Breast epithelium (tissue), 3 donors: Measurements from ENCODE around the gene SLC4A7.

ENCODE experiments used
- POLR2A ChIP-seq: fragments of 450-650 bp; IDR thresholded peaks from one replicate; pipeline ENCODE4 v1.6.1; 2016; ENCODE audit warnings: antibody characterized with exemption, mild to moderate bottlenecking, moderate library complexity
- POLR2AphosphoS5 ChIP-seq, 3 donors: sonication (generic); formaldehyde crosslinking; IDR thresholded peaks; one replicate each; pipeline ENCODE4 v1.6.1; 2017; ENCODE audit warnings: antibody characterized with exemption in 3 of 3
- TF ChIP-seq, protein P1 (sequence below), 3 donors: fragments of 450-650 bp; IDR thresholded peaks; one replicate each; pipeline ENCODE4 v1.5.1; 2016 to 2017; ENCODE audit warnings: antibody characterized with exemption in 3 of 3, mild to moderate bottlenecking in 3 of 3, moderate library complexity in 3 of 3

- no peak for TF ChIP-seq POLR2A
- TF ChIP-seq, protein P1, sequence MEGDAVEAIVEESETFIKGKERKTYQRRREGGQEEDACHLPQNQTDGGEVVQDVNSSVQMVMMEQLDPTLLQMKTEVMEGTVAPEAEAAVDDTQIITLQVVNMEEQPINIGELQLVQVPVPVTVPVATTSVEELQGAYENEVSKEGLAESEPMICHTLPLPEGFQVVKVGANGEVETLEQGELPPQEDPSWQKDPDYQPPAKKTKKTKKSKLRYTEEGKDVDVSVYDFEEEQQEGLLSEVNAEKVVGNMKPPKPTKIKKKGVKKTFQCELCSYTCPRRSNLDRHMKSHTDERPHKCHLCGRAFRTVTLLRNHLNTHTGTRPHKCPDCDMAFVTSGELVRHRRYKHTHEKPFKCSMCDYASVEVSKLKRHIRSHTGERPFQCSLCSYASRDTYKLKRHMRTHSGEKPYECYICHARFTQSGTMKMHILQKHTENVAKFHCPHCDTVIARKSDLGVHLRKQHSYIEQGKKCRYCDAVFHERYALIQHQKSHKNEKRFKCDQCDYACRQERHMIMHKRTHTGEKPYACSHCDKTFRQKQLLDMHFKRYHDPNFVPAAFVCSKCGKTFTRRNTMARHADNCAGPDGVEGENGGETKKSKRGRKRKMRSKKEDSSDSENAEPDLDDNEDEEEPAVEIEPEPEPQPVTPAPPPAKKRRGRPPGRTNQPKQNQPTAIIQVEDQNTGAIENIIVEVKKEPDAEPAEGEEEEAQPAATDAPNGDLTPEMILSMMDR (IDR thresholded peaks at IDR 0.05) = no peak
- TF ChIP-seq POLR2AphosphoS5 (IDR thresholded peaks at IDR 0.05) = no peak
Measured at GRCh38 chr3:27508424-27508823, 24.2 kb upstream of the SLC4A7 start.
